HCT116 (cell line): ENCODE data around the gene RBBP8NL. TPM values are rescaled to one million over a fixed set of nuclear protein-coding genes. Genes with fewer than 3 reads are reported as not detected.

Experiments
- ATAC-seq: fragments of 200-7000 bp; cut with Tn5 transposase; 2 replicates; pipeline ENCODE4 v1.9.1; 2020; ENCODE audit warnings: mild to moderate bottlenecking, moderate library complexity
- BruUV-seq: library from RNA; stranded (reverse); fragments of 400-500 nt; replicated peaks from 2 replicates; lab custom pipeline; 2021; lab: Mats Ljungman, UMichigan
- CTCF ChIA-PET: fragments of 300-600 bp; sonication (Branson Sonifier 250); formaldehyde crosslinking; loops from one replicate; lab custom pipeline; 2021; ENCODE audit warnings: antibody characterized with exemption; lab: Charles Lee
- POLR2A ChIA-PET: fragments of 300-600, 350-600 bp; sonication (Branson Sonifier 250); formaldehyde crosslinking; loops from one replicate; lab custom pipeline; 2021; ENCODE audit warnings: antibody characterized with exemption; lab: Charles Lee
- RAD21 ChIA-PET, 2 experiments: fragments of 300-600 bp; sonication (Branson Sonifier 250); formaldehyde crosslinking; loops; one replicate each; lab custom pipeline; 2023; ENCODE audit warnings: low total read pairs in 2 of 2; ENCODE audit not compliant: uncharacterized antibody in 2 of 2, unreplicated experiment in 2 of 2, low non-redundant PET in 1 of 2; lab: Charles Lee
- DNase-seq: peaks from one replicate; pipeline ENCODE4 v3.0.0-alpha.2; 2010; ENCODE audit warnings: low read depth, low spot score
- H2AFZ ChIP-seq: fragments of 200-600 bp; shearing (Covaris generic), sonication (generic); 2 replicates; pipeline ENCODE4 v1.6.1; 2017; ENCODE audit warnings: low read depth, mixed run types, mixed read lengths, antibody characterized with exemption, low read length; ENCODE audit not compliant: poor library complexity, severe bottlenecking
- H3K27ac ChIP-seq: 2 replicates; pipeline ENCODE4 v1.5.1; 2012; ENCODE audit warnings: low read depth, low read length
- H3K27me3 ChIP-seq: fragments of 200-600 bp; sonication (generic); 2 replicates; pipeline ENCODE4 v1.6.1; 2016; ENCODE audit warnings: mixed run types, low read length, mixed read lengths; ENCODE audit not compliant: insufficient read depth
- H3K36me3 ChIP-seq, 2 experiments: fragments of 200-500 bp in 1 of 2; fragments of 200-600 bp in 1 of 2; sonication (Bioruptor generic) in 1 of 2; sonication (generic) in 1 of 2; 2 replicates each; pipeline versions ENCODE4 v1.5.1 to v1.6.1; 2014 to 2016; ENCODE audit warnings: low read length in 2 of 2, inconsistent platforms in 1 of 2, mixed read lengths in 1 of 2, mixed run types in 1 of 2; ENCODE audit not compliant: insufficient read depth in 2 of 2, control insufficient read depth in 1 of 2
- H3K4me1 ChIP-seq, 2 experiments: fragments of 200-600 bp in 1 of 2; sonication (generic) in 1 of 2; 2 replicates each; pipeline versions ENCODE4 v1.5.1 to v1.6.1; 2012 to 2017; ENCODE audit warnings: low read length in 2 of 2, inconsistent platforms in 1 of 2, mild to moderate bottlenecking in 1 of 2, mixed read lengths in 1 of 2, mixed run types in 1 of 2, moderate library complexity in 1 of 2; ENCODE audit not compliant: insufficient read depth in 2 of 2, control insufficient read depth in 1 of 2
- H3K4me2 ChIP-seq: fragments of 200-600 bp; sonication (generic); 2 replicates; pipeline ENCODE4 v1.6.1; 2017; ENCODE audit warnings: mixed run types, low read length, mixed read lengths
- H3K4me3 ChIP-seq, 2 experiments: fragments of 200-600 bp in 1 of 2; sonication (generic) in 1 of 2; replicated peaks in 1 of 2; 2 replicates each; pipeline ENCODE4 v1.5.1; 2011 to 2016; ENCODE audit warnings: low read length in 2 of 2, control low read depth in 1 of 2, low read depth in 1 of 2, mild to moderate bottlenecking in 1 of 2, mixed read lengths in 1 of 2, mixed run types in 1 of 2
- H3K79me2 ChIP-seq: fragments of 200-600 bp; sonication (generic); 2 replicates; pipeline ENCODE4 v1.6.1; 2017; ENCODE audit warnings: mild to moderate bottlenecking, mixed run types, low read length, moderate library complexity, mixed read lengths; ENCODE audit not compliant: insufficient read depth
- H3K9ac ChIP-seq: fragments of 200-600 bp; sonication (generic); 2 replicates; pipeline ENCODE4 v1.6.1; 2016; ENCODE audit warnings: low read length, mixed read lengths
- H3K9me2 ChIP-seq: fragments of 200-600 bp; sonication (generic), shearing (Covaris generic); 2 replicates; pipeline ENCODE4 v1.6.1; 2017; ENCODE audit warnings: mixed run types, mild to moderate bottlenecking, moderate library complexity; ENCODE audit not compliant: insufficient read depth
- H3K9me3 ChIP-seq, 2 experiments: fragments of 200-500 bp in 1 of 2; fragments of 200-600 bp in 1 of 2; sonication (Bioruptor generic) in 1 of 2; sonication (generic) in 1 of 2; 2 replicates each; pipeline ENCODE4 v1.6.1; 2014 to 2017; ENCODE audit warnings: low read length in 2 of 2, mixed read lengths in 2 of 2, inconsistent platforms in 1 of 2, low read depth in 1 of 2, mild to moderate bottlenecking in 1 of 2, mixed run types in 1 of 2, moderate library complexity in 1 of 2; ENCODE audit not compliant: control insufficient read depth in 1 of 2, insufficient read depth in 1 of 2
- H4K20me1 ChIP-seq: fragments of 200-600 bp; sonication (generic), shearing (Covaris generic); 2 replicates; pipeline ENCODE4 v1.6.1; 2017; ENCODE audit warnings: mixed run types, mild to moderate bottlenecking, moderate library complexity; ENCODE audit not compliant: insufficient read depth
- CBX3 ChIP-seq: IDR thresholded peaks from 2 replicates; pipeline ENCODE4 v1.6.1; 2012; ENCODE audit warnings: low read depth
- CEBPB ChIP-seq: IDR thresholded peaks from 2 replicates; pipeline ENCODE4 v1.6.1; 2012; ENCODE audit warnings: low read depth
- ELF1 ChIP-seq: IDR thresholded peaks from 2 replicates; pipeline ENCODE4 v1.6.1; 2012; ENCODE audit warnings: low read depth, borderline replicate concordance
- EZH2 ChIP-seq: fragments of 200-600 bp; sonication (generic); IDR thresholded peaks from 2 replicates; pipeline ENCODE4 v1.6.1; 2017; ENCODE audit warnings: antibody characterized with exemption, mixed run types
- FOSL1 ChIP-seq: IDR thresholded peaks from 2 replicates; pipeline ENCODE4 v1.6.1; 2012; ENCODE audit warnings: low read depth
- JUND ChIP-seq: IDR thresholded peaks from 2 replicates; pipeline ENCODE4 v1.6.1; 2012
- POLR2A ChIP-seq: IDR thresholded peaks from 2 replicates; pipeline ENCODE4 v1.7.0; 2011; ENCODE audit warnings: borderline replicate concordance; ENCODE audit not compliant: insufficient read depth, insufficient read length; ENCODE audit errors: extremely low read depth
- SIN3A ChIP-seq: IDR thresholded peaks from 2 replicates; pipeline ENCODE4 v1.6.1; 2012; ENCODE audit warnings: low read depth
- SRF ChIP-seq: IDR thresholded peaks from 2 replicates; pipeline ENCODE4 v1.6.1; 2012; ENCODE audit warnings: low read depth
- YY1 ChIP-seq: IDR thresholded peaks from 2 replicates; pipeline ENCODE4 v1.6.1; 2011; ENCODE audit warnings: low read length, low read depth, moderate library complexity, mild to moderate bottlenecking; ENCODE audit not compliant: insufficient replicate concordance; ENCODE audit errors: extremely low read depth
- ZFX ChIP-seq: fragments of 450-650 bp; IDR thresholded peaks from 2 replicates; pipeline ENCODE4 v1.6.1; 2017
- ZNF274 ChIP-seq: fragments of 200-500 bp; sonication (Bioruptor generic); IDR thresholded peaks from 2 replicates; pipeline ENCODE4 v1.6.1; 2014; ENCODE audit warnings: mild to moderate bottlenecking, low read depth, low read length, inconsistent platforms
- intact Hi-C: fragments of 100-400 bp; cut with micrococcal nuclease; formaldehyde crosslinking; loops from 2 replicates; pipeline ENCODE4 v1.10.0; 2022
- total RNA-seq: library from RNA; stranded (reverse); gene quantifications from one replicate; pipeline ENCODE4 v1.2.1, GENCODE V29; 2021; ENCODE audit not compliant: unreplicated experiment
- TF ChIP-seq, protein P1 (sequence below), 3 experiments: fragments of 200-600 bp in 1 of 3; sonication (generic) in 1 of 3; IDR thresholded peaks in 2 of 3; conservative IDR thresholded peaks in 1 of 3; 2 replicates each; pipeline ENCODE4 v1.5.1; 2012 to 2017; ENCODE audit warnings: low read depth in 2 of 3, low read length in 2 of 3, antibody characterized with exemption in 1 of 3, borderline replicate concordance in 1 of 3, control low read depth in 1 of 3, mild to moderate bottlenecking in 1 of 3, mixed read lengths in 1 of 3, mixed run types in 1 of 3, moderate library complexity in 1 of 3; ENCODE audit not compliant: insufficient read depth in 1 of 3
- TF ChIP-seq, protein P2 (sequence below): IDR thresholded peaks from 2 replicates; pipeline ENCODE4 v1.6.1; 2011; ENCODE audit warnings: mild to moderate bottlenecking, low read length, moderate library complexity; ENCODE audit not compliant: insufficient replicate concordance; ENCODE audit errors: extremely low read depth
- TF ChIP-seq, protein P3 (sequence below): IDR thresholded peaks from 2 replicates; pipeline ENCODE4 v1.6.1; 2012

Gene RBBP8NL
- total RNA-seq, 1 experiment from 2014 or later, result 0.59 TPM

DNA sequence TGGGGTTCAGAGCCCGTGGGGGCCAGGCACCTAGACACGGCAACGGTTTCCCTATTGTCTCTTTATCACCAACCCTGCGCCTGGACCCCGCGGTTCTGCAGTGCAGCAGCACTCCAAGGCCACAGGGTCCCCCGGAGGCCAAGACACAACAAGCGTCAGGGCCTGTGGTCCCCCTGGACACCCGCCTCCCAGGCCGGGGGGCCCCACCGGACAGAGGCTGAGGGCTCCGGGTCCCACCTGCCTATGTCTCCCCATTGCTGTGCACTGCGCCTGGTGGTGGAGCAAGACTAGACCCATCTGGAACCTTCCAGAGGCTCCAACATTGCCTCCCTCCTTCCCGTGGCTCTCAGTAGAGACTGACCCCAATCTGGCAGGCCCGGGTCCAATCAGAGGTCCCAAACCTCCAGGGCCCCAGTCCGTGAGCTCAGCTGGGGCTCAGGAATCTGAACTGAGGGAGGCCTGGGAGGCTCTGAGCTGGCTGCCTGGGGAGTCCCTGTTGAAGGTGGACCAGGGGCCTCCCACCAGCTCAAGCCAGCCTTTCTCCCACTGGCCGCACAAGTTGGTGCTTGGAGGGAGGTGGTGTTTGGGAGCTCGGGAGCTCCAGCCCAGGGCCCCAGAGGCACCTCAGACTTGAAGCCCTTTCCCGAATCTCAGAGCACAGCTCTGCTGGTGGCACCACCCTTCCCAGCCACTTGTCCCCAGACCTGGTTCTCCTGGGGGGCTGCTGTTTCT lies 39.6 kb upstream of the RBBP8NL start:
- no peaks in the 10 kb centered on the region for H3K9me2 ChIP-seq
- ATAC-seq (peak; percentile 29; the same call in 1 of the 2 replicates), DNase-seq (no peak)
- H3K9me3 ChIP-seq, result no peaks in the 10 kb centered on the region
- H3K27ac ChIP-seq, result no peak overlapping the region
- no peaks in the 10 kb centered on the region for H3K27me3 ChIP-seq
- RAD21 ChIA-PET, result no interaction called here
- TF ChIP-seq SRF (no peak), ZFX (no peak)
- CTCF ChIA-PET, result no interaction called here
- H4K20me1 ChIP-seq, result no peaks in the 10 kb centered on the region
- H3K36me3 ChIP-seq, result no peaks in the 10 kb centered on the region
- H2AFZ ChIP-seq, result no peak overlapping the region
- no peak overlapping the region for H3K4me3 ChIP-seq
- intact Hi-C loops, result no loop called here
- H3K4me1 ChIP-seq, result no peaks in the 10 kb centered on the region
- no TSS peak for BruUV-seq
- POLR2A ChIA-PET, result no interaction called here
- H3K79me2 ChIP-seq, result no peaks in the 10 kb centered on the region
- no peak overlapping the region for H3K4me2 ChIP-seq
- H3K9ac ChIP-seq, result no peak overlapping the region

DNA sequence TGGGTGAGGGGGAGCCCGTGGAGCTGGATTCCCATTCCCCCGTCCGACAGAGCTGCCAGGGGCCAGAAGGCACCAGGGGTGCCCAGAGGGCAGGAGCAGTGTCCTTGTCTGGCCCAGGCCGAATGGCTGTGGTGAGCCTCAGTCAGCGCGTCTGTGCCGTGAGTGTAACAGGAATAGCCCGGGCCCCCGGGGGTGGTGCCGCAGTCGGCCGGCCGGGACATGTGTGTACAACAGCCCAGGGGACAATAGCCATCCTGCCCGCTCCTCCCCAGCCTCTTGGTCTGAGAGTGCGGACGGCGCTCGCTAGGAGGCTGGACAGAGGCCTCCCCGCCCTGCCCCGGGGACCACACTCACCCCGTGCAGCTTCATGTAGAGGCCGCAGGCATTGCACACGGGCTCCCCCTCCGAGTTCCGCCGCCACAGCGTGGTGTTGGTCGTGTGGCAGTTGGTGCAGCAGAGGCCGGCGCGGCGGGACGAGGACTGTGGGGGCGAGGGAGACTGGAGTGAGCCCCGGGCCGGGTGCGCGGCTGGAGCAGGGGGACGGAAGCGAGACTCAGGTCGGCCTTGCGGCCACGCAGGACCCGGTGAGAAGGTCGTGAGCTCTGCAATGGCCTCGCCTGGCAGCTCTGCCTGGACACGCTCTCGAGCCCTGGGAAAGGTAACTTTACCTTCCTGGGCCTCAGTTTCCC lies 38.9 kb upstream of the RBBP8NL start:
- Histone ChIP-seq H3K27me3 (no peaks in the 10 kb centered on the region), H3K9ac (no peak overlapping the region), H3K79me2 (no peaks in the 10 kb centered on the region), H2AFZ (no peak overlapping the region), H3K9me3 (no peaks in the 10 kb centered on the region), H3K4me1 (no peaks in the 10 kb centered on the region), H3K27ac (no peak overlapping the region), H3K36me3 (no peaks in the 10 kb centered on the region), H3K4me2 (no peak overlapping the region), H4K20me1 (no peaks in the 10 kb centered on the region), H3K4me3 (no peak overlapping the region), H3K9me2 (no peaks in the 10 kb centered on the region)
- TF ChIP-seq ELF1, result no peak
- no peak for TF ChIP-seq EZH2
- TF ChIP-seq, protein P1, sequence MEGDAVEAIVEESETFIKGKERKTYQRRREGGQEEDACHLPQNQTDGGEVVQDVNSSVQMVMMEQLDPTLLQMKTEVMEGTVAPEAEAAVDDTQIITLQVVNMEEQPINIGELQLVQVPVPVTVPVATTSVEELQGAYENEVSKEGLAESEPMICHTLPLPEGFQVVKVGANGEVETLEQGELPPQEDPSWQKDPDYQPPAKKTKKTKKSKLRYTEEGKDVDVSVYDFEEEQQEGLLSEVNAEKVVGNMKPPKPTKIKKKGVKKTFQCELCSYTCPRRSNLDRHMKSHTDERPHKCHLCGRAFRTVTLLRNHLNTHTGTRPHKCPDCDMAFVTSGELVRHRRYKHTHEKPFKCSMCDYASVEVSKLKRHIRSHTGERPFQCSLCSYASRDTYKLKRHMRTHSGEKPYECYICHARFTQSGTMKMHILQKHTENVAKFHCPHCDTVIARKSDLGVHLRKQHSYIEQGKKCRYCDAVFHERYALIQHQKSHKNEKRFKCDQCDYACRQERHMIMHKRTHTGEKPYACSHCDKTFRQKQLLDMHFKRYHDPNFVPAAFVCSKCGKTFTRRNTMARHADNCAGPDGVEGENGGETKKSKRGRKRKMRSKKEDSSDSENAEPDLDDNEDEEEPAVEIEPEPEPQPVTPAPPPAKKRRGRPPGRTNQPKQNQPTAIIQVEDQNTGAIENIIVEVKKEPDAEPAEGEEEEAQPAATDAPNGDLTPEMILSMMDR (IDR thresholded peaks at IDR 0.05 in 2 of 3, conservative IDR thresholded peaks at IDR 0.05 in 1 of 3; ENCODE audit: borderline replicate concordance in 1 of 3, insufficient read depth in 1 of 3, low read depth in 2 of 3, low read length in 2 of 3), result no peak
- no peak for TF ChIP-seq YY1
- TF ChIP-seq SRF, result no peak
- TF ChIP-seq FOSL1, result no peak
- TF ChIP-seq CBX3, result no peak
- no peak for TF ChIP-seq POLR2A
- no peak for TF ChIP-seq CEBPB
- TF ChIP-seq, protein P2, sequence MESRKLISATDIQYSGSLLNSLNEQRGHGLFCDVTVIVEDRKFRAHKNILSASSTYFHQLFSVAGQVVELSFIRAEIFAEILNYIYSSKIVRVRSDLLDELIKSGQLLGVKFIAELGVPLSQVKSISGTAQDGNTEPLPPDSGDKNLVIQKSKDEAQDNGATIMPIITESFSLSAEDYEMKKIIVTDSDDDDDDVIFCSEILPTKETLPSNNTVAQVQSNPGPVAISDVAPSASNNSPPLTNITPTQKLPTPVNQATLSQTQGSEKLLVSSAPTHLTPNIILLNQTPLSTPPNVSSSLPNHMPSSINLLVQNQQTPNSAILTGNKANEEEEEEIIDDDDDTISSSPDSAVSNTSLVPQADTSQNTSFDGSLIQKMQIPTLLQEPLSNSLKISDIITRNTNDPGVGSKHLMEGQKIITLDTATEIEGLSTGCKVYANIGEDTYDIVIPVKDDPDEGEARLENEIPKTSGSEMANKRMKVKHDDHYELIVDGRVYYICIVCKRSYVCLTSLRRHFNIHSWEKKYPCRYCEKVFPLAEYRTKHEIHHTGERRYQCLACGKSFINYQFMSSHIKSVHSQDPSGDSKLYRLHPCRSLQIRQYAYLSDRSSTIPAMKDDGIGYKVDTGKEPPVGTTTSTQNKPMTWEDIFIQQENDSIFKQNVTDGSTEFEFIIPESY, result no peak
- TF ChIP-seq JUND, result no peak
- TF ChIP-seq, protein P3, sequence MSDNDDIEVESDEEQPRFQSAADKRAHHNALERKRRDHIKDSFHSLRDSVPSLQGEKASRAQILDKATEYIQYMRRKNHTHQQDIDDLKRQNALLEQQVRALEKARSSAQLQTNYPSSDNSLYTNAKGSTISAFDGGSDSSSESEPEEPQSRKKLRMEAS, result no peak
- no peak for TF ChIP-seq ZNF274
- no peak for TF ChIP-seq SIN3A
- ATAC-seq (no peak), DNase-seq (no peak)
- POLR2A ChIA-PET, result no interaction called here
- RAD21 ChIA-PET, result no interaction called here
- intact Hi-C loops, result no loop called here
- BruUV-seq, result no TSS peak
- CTCF ChIA-PET, result no interaction called here
